GM12878 (cell line): ENCODE data around the gene LIN7A. TPM values are rescaled to one million over a fixed set of nuclear protein-coding genes. Genes with fewer than 3 reads are reported as not detected.

ENCODE experiments used
- ATAC-seq: fragments of 200-7000 bp; cut with Tn5 transposase; 3 replicates; pipeline ENCODE4 v1.9.1; 2020; ENCODE audit warnings: mild to moderate bottlenecking, moderate library complexity
- BruUV-seq: library from RNA; stranded (reverse); fragments of 400-500 nt; replicated peaks from 2 replicates; lab custom pipeline; 2021; lab: Mats Ljungman, UMichigan
- CTCF ChIA-PET: fragments of 300-600 bp; sonication (Branson Sonifier 250); formaldehyde crosslinking; extraction: SDS; loops from one replicate; lab custom pipeline; 2021; ENCODE audit warnings: inconsistent platforms; lab: Yijun Ruan, JAX
- POLR2A ChIA-PET: fragments of 350-600 bp; formaldehyde crosslinking; extraction: SDS; loops from one replicate; lab custom pipeline; 2021; ENCODE audit warnings: inconsistent platforms; lab: Charles Lee
- RAD21 ChIA-PET: fragments of 300-600 bp; sonication (Branson Sonifier 250); formaldehyde crosslinking; loops from one replicate; lab custom pipeline; 2023; ENCODE audit warnings: antibody characterized with exemption; ENCODE audit not compliant: unreplicated experiment; lab: Charles Lee
- SMC1A ChIA-PET: fragments of 300-600 bp; sonication (Branson Sonifier 250); formaldehyde crosslinking; loops from one replicate; lab custom pipeline; 2023; ENCODE audit not compliant: unreplicated experiment, uncharacterized antibody; lab: Charles Lee
- DNase-seq: peaks from one replicate; pipeline ENCODE4 v3.0.0-alpha.2; 2011; ENCODE audit warnings: low read depth, low spot score
- FAIRE-seq: peaks from 3 replicates; lab custom pipeline; 2011; peaks lifted over from hg19 to GRCh38; lab: Jason Lieb, UNC
- H2AFZ ChIP-seq: 2 replicates; pipeline ENCODE4 v1.6.0; 2011; ENCODE audit warnings: low read depth, low read length, control low read depth; ENCODE audit not compliant: control insufficient read depth
- H3K27ac ChIP-seq: 2 replicates; pipeline ENCODE4 v1.5.1; 2011; ENCODE audit warnings: control low read depth; ENCODE audit not compliant: control insufficient read depth, insufficient read depth
- H3K27me3 ChIP-seq, 2 experiments: replicated peaks in 1 of 2; 2 replicates each; pipeline versions ENCODE4 v1.6.0 to v1.6.1; 2011; ENCODE audit warnings: low read length in 1 of 2; ENCODE audit not compliant: control insufficient read depth in 2 of 2, insufficient read depth in 2 of 2
- H3K36me3 ChIP-seq, 2 experiments: 2 replicates each; pipeline ENCODE4 v1.5.1; 2011; ENCODE audit warnings: low read length in 1 of 2; ENCODE audit not compliant: control insufficient read depth in 2 of 2, insufficient read depth in 2 of 2
- H3K4me1 ChIP-seq: 2 replicates; pipeline ENCODE4 v1.6.1; 2011; ENCODE audit warnings: mild to moderate bottlenecking, low read length, moderate library complexity, mixed read lengths; ENCODE audit not compliant: control insufficient read depth, insufficient read depth
- H3K4me2 ChIP-seq: 2 replicates; pipeline ENCODE4 v1.6.0; 2011; ENCODE audit warnings: control low read depth; ENCODE audit not compliant: control insufficient read depth, insufficient read depth
- H3K4me3 ChIP-seq: fragments of 200-600 bp; sonication (generic); 2 replicates; pipeline ENCODE4 v1.5.1; 2016
- H3K79me2 ChIP-seq: 2 replicates; pipeline ENCODE4 v1.6.0; 2011; ENCODE audit warnings: low read length; ENCODE audit not compliant: control insufficient read depth, insufficient read depth
- H3K9ac ChIP-seq: 2 replicates; pipeline ENCODE4 v1.8.0; 2011; ENCODE audit warnings: low read length, control low read depth, mixed read lengths; ENCODE audit not compliant: control insufficient read depth, insufficient read depth
- H3K9me3 ChIP-seq: replicated peaks from 3 replicates; pipeline ENCODE4 v1.5.1; 2011; ENCODE audit warnings: mild to moderate bottlenecking, low read length; ENCODE audit not compliant: control insufficient read depth, insufficient read depth
- H4K20me1 ChIP-seq: 2 replicates; pipeline ENCODE4 v1.6.0; 2011; ENCODE audit not compliant: control insufficient read depth, insufficient read depth
- IKZF2 ChIP-seq, 2 experiments: fragments of 450-650 bp; IDR thresholded peaks; 2 replicates each; pipeline ENCODE4 v1.6.1; 2017; ENCODE audit warnings: mild to moderate bottlenecking in 2 of 2, moderate library complexity in 2 of 2
- KLF5 ChIP-seq: fragments of 450-650 bp; IDR thresholded peaks from 2 replicates; pipeline ENCODE4 v1.6.1; 2014; ENCODE audit warnings: mild to moderate bottlenecking; ENCODE audit not compliant: partially characterized antibody
- MYC ChIP-seq: IDR thresholded peaks from 2 replicates; pipeline ENCODE4 v1.6.1; 2011; ENCODE audit warnings: mild to moderate bottlenecking, low read length, moderate library complexity, inconsistent platforms; ENCODE audit not compliant: insufficient read depth, insufficient replicate concordance, insufficient read length, severe bottlenecking
- RCOR1 ChIP-seq: conservative IDR thresholded peaks from 2 replicates; pipeline ENCODE4 v1.6.1; 2012; ENCODE audit warnings: low read depth, low read length, improper control_type of control experiment
- RUNX3 ChIP-seq: IDR thresholded peaks from 2 replicates; pipeline ENCODE4 v1.6.1; 2012; ENCODE audit warnings: low read length, inconsistent platforms
- WGBS: methylation state at CpG from one replicate; pipeline ENCODE4 v1.1.6; 2016; ENCODE audit warnings: low lambda C conversion rate; ENCODE audit not compliant: insufficient replicate concordance, insufficient coverage; ENCODE audit errors: missing lambda C conversion rate; 5-methylcytosine and 5-hydroxymethylcytosine counted together
- in situ Hi-C: fragments of 300-500 bp; cut with MboI; formaldehyde crosslinking; loops from 9 replicates; pipeline ENCODE4 v1.14.3; 2018; ENCODE audit warnings: mixed read lengths
- intact Hi-C: fragments of 100-400 bp; cut with micrococcal nuclease; formaldehyde crosslinking; loops from one replicate; pipeline ENCODE4 v1.14.2; 2022; ENCODE audit not compliant: unreplicated experiment
- polyA plus RNA-seq, 11 experiments: library from polyadenylated mRNA; depleted of rRNA in 4 of 11; unstranded in 6 of 11; stranded (reverse) in 5 of 11; fragments of >200 nt; fragmentation: Nextera tagmentation in 4 of 11; fragmentation: Illumina TruSeq in 1 of 11; extraction: Ambion mirVana in 4 of 11; extraction: Trizol in 1 of 11; gene quantifications; 1 replicate in 1 of 11; 2 replicates in 10 of 11; pipeline versions ENCODE4 v1.2.1 to v1.2.3, GENCODE V29; 2011 to 2016; ENCODE audit warnings: inconsistent platforms in 2 of 11, missing spikeins in 2 of 11, low read depth in 1 of 11
- total RNA-seq, 4 experiments: library from RNA; depleted of rRNA in 3 of 4; stranded (reverse); fragments of >200 nt in 3 of 4; fragmentation: Illumina TruSeq in 1 of 4; extraction: Trizol in 1 of 4; gene quantifications; 2 replicates each; pipeline versions ENCODE4 v1.2.1 to v1.2.3, GENCODE V29; 2013 to 2021
- TF ChIP-seq, protein P1 (sequence below): fragments of 150-350 bp; IDR thresholded peaks from 2 replicates; pipeline ENCODE4 v1.6.1; 2016; ENCODE audit warnings: low read depth, low read length

Gene LIN7A
- total and polyA plus RNA-seq, 10 of the 15 experiments (the other 5 are each of a cell fraction or from before 2014, with no cell fraction given) = 0.04 to 0.93 (median 0.35) TPM; not detected in 1

DNA sequence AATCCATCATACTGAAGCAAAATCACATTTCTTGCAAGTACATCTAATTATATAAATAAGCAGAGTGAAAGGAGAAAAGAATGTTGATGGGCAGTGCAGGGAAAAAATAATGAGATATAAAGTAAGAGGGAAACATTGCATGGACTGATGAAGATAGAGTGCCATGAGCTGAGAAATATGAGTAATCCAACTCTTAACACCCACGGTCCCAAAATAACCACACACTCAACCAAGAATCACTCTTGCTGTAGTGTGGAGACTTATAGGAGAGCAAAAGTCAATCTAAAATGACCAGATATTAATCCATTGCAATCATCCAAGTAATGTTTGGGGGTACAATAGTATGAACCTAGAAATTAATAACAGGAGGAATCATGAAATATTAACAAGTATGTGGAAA is 180.9 kb downstream of the LIN7A start (continued):
- TF ChIP-seq, protein P1, sequence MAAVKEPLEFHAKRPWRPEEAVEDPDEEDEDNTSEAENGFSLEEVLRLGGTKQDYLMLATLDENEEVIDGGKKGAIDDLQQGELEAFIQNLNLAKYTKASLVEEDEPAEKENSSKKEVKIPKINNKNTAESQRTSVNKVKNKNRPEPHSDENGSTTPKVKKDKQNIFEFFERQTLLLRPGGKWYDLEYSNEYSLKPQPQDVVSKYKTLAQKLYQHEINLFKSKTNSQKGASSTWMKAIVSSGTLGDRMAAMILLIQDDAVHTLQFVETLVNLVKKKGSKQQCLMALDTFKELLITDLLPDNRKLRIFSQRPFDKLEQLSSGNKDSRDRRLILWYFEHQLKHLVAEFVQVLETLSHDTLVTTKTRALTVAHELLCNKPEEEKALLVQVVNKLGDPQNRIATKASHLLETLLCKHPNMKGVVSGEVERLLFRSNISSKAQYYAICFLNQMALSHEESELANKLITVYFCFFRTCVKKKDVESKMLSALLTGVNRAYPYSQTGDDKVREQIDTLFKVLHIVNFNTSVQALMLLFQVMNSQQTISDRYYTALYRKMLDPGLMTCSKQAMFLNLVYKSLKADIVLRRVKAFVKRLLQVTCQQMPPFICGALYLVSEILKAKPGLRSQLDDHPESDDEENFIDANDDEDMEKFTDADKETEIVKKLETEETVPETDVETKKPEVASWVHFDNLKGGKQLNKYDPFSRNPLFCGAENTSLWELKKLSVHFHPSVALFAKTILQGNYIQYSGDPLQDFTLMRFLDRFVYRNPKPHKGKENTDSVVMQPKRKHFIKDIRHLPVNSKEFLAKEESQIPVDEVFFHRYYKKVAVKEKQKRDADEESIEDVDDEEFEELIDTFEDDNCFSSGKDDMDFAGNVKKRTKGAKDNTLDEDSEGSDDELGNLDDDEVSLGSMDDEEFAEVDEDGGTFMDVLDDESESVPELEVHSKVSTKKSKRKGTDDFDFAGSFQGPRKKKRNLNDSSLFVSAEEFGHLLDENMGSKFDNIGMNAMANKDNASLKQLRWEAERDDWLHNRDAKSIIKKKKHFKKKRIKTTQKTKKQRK = no peak
- peak; percentile 50; the same call in 1 of the 2 replicates for TF ChIP-seq RUNX3
- TF ChIP-seq IKZF2 (IDR thresholded peaks at IDR 0.05) = no peak

DNA sequence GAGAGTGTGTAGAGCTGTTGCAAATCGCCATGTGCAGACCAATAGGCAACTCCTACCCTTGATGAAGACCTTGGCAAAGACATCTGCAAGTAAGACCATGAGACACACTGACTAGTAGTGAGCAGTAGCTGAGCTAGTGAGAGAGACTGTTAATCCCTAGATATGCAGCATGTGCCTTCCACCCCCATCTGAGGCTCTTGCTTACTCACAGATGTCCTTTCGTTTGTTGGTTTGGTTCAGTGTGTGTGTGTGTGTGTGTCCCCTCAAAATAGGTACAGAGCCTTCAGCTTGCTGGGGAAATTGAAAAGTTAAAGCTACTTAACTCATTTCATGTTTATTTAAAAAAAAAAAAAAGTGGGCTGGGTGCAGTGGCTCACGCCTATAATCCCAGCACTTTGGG is 183.5 kb downstream of the LIN7A start:
- no peak overlapping the region for H3K27ac ChIP-seq
- no peaks in the 10 kb centered on the region for H3K4me1 ChIP-seq
- ATAC-seq = no peak
- FAIRE-seq = no peak
- H3K9ac ChIP-seq = no peak overlapping the region
- no peaks in the 10 kb centered on the region for H4K20me1 ChIP-seq
- RAD21 ChIA-PET = no interaction called here
- 40% methylated on average over 3 of the region's 3 CpGs for WGBS
- no peaks in the 10 kb centered on the region for H3K9me3 ChIP-seq
- SMC1A ChIA-PET = interaction anchor here (0.6 to 1.6 kb wide), 2 partner anchors 10 to 57 kb away, joined by 3 to 5 read pairs; no protein-coding TSS in a partner anchor
- TF ChIP-seq MYC = no peak
- TF ChIP-seq RCOR1 = no peak
- no peak for TF ChIP-seq KLF5
- no peaks in the 10 kb centered on the region for H3K79me2 ChIP-seq
- intact Hi-C loops (no loop called here), in situ Hi-C loops (no loop called here)
- POLR2A ChIA-PET = no interaction called here
- H3K4me3 ChIP-seq = no peak overlapping the region
- CTCF ChIA-PET = interaction anchor here (0.5 kb wide), 1 partner anchor 55 kb away, joined by 3 read pairs; no protein-coding TSS in a partner anchor
- H3K36me3 ChIP-seq = no peaks in the 10 kb centered on the region
- H2AFZ ChIP-seq = no peak overlapping the region; the same call in 1 of the 2 replicates
- H3K4me2 ChIP-seq = no peak overlapping the region
- DNase-seq = no peak
- H3K27me3 ChIP-seq = no peaks in the 10 kb centered on the region
- BruUV-seq = no TSS peak
